SK-N-SH treated with all-trans-retinoic acid at 6 μM for 48 hours (cell line): Measurements from ENCODE around the gene SPOP.

Experiments
- ATAC-seq: fragments of 200-7000 bp; cut with Tn5 transposase; 3 replicates; pipeline ENCODE4 v1.9.1; 2020; ENCODE audit warnings: mild to moderate bottlenecking, moderate library complexity
- ARNTL ChIP-seq: fragments of 450-650 bp; formaldehyde crosslinking; IDR thresholded peaks from 2 replicates; pipeline ENCODE4 v1.5.0; 2020; ENCODE audit warnings: low read depth, mild to moderate bottlenecking, moderate library complexity, borderline replicate concordance
- BACH2 ChIP-seq: fragments of 250-450 bp; sonication (Bioruptor Pico); IDR thresholded peaks from 2 replicates; pipeline ENCODE4 v1.9.0; 2021; ENCODE audit warnings: mild to moderate bottlenecking, borderline replicate concordance
- CSDC2 ChIP-seq: fragments of 250-450 bp; sonication (Bioruptor Pico); IDR thresholded peaks from 2 replicates; pipeline ENCODE4 v1.5.0; 2020; ENCODE audit warnings: mild to moderate bottlenecking, moderate library complexity
- ESRRG ChIP-seq: fragments of 250-450 bp; sonication (Bioruptor Pico); IDR thresholded peaks from 2 replicates; pipeline ENCODE4 v1.6.1; 2021; ENCODE audit warnings: mild to moderate bottlenecking
- GLIS3 ChIP-seq: fragments of 250-450 bp; sonication (Bioruptor Pico); IDR thresholded peaks from 2 replicates; pipeline ENCODE4 v1.5.0; 2020; ENCODE audit warnings: mild to moderate bottlenecking, moderate library complexity
- ISL1 ChIP-seq: fragments of 250-450 bp; sonication (Bioruptor Pico); IDR thresholded peaks from 2 replicates; pipeline ENCODE4 v2.1.2; 2022; ENCODE audit warnings: mild to moderate bottlenecking, moderate library complexity
- OSR1 ChIP-seq: fragments of 250-450 bp; sonication (Bioruptor Pico); IDR thresholded peaks from 2 replicates; pipeline ENCODE4 v1.8.0; 2022; ENCODE audit warnings: moderate library complexity, mild to moderate bottlenecking, inconsistent platforms
- PPARA ChIP-seq: fragments of 250-450 bp; sonication (Bioruptor Pico); IDR thresholded peaks from 2 replicates; pipeline ENCODE4 v1.5.0; 2020; ENCODE audit warnings: mild to moderate bottlenecking, borderline replicate concordance
- RARB ChIP-seq: fragments of 250-450 bp; sonication (Bioruptor Pico); IDR thresholded peaks from 2 replicates; pipeline ENCODE4 v1.8.0; 2021; ENCODE audit warnings: mild to moderate bottlenecking, moderate library complexity
- SNAI2 ChIP-seq: fragments of 250-450 bp; sonication (Bioruptor Pico); IDR thresholded peaks from 2 replicates; pipeline ENCODE4 v1.5.0; 2020; ENCODE audit warnings: mild to moderate bottlenecking, moderate library complexity
- TCF4 ChIP-seq: fragments of 250-450 bp; sonication (Bioruptor Pico); IDR thresholded peaks from 2 replicates; pipeline ENCODE4 v1.8.0; 2021; ENCODE audit warnings: mild to moderate bottlenecking, moderate library complexity, borderline replicate concordance
- TOX ChIP-seq: fragments of 250-450 bp; sonication (Bioruptor Pico); IDR thresholded peaks from 2 replicates; pipeline ENCODE4 v1.8.0; 2021; ENCODE audit warnings: mild to moderate bottlenecking, moderate library complexity, borderline replicate concordance
- ZC3H10 ChIP-seq: fragments of 250-450 bp; sonication (Bioruptor Pico); IDR thresholded peaks from 2 replicates; pipeline ENCODE4 v1.5.1; 2021; ENCODE audit warnings: mild to moderate bottlenecking, moderate library complexity
- ZFP3 ChIP-seq: fragments of 250-450 bp; sonication (Bioruptor Pico); IDR thresholded peaks from 2 replicates; pipeline ENCODE4 v1.5.0; 2020; ENCODE audit warnings: mild to moderate bottlenecking, moderate library complexity
- ZFP30 ChIP-seq: fragments of 450-650 bp; formaldehyde crosslinking; IDR thresholded peaks from 2 replicates; pipeline ENCODE4 v1.5.0; 2022; ENCODE audit warnings: mild to moderate bottlenecking, moderate library complexity
- ZNF565 ChIP-seq: fragments of 450-650 bp; formaldehyde crosslinking; conservative IDR thresholded peaks from 2 replicates; pipeline ENCODE4 v1.5.0; 2020; ENCODE audit warnings: low read depth, mild to moderate bottlenecking, moderate library complexity
- ZNF70 ChIP-seq: fragments of 450-650 bp; formaldehyde crosslinking; IDR thresholded peaks from 2 replicates; pipeline ENCODE4 v1.5.0; 2020; ENCODE audit warnings: mild to moderate bottlenecking, moderate library complexity
- ZNF8 ChIP-seq: fragments of 450-650 bp; formaldehyde crosslinking; IDR thresholded peaks from 2 replicates; pipeline ENCODE4 v1.5.0; 2020; ENCODE audit warnings: mild to moderate bottlenecking, moderate library complexity
- TF ChIP-seq, protein P1 (sequence below): fragments of 250-450 bp; sonication (Bioruptor Pico); IDR thresholded peaks from 2 replicates; pipeline ENCODE4 v1.8.0; 2020; ENCODE audit warnings: mild to moderate bottlenecking, moderate library complexity, borderline replicate concordance
- TF ChIP-seq, protein P2 (sequence below): fragments of 250-450 bp; sonication (Bioruptor Pico); IDR thresholded peaks from 2 replicates; pipeline ENCODE4 v1.5.1; 2020; ENCODE audit warnings: low read depth, mild to moderate bottlenecking, moderate library complexity
- TF ChIP-seq, protein P3 (sequence below): fragments of 250-450 bp; sonication (Bioruptor Pico); IDR thresholded peaks from 2 replicates; pipeline ENCODE4 v1.8.0; 2021; ENCODE audit warnings: low read depth, mild to moderate bottlenecking, moderate library complexity, borderline replicate concordance
- TF ChIP-seq, protein P4 (sequence below): fragments of 250-450 bp; sonication (Bioruptor Pico); IDR thresholded peaks from 2 replicates; pipeline ENCODE4 v1.5.1; 2021; ENCODE audit warnings: mild to moderate bottlenecking, moderate library complexity
- TF ChIP-seq, protein P5 (sequence below): fragments of 250-450 bp; sonication (Bioruptor Pico); IDR thresholded peaks from 2 replicates; pipeline ENCODE4 v1.5.0; 2020; ENCODE audit warnings: mild to moderate bottlenecking, moderate library complexity

SPOP gene

DNA sequence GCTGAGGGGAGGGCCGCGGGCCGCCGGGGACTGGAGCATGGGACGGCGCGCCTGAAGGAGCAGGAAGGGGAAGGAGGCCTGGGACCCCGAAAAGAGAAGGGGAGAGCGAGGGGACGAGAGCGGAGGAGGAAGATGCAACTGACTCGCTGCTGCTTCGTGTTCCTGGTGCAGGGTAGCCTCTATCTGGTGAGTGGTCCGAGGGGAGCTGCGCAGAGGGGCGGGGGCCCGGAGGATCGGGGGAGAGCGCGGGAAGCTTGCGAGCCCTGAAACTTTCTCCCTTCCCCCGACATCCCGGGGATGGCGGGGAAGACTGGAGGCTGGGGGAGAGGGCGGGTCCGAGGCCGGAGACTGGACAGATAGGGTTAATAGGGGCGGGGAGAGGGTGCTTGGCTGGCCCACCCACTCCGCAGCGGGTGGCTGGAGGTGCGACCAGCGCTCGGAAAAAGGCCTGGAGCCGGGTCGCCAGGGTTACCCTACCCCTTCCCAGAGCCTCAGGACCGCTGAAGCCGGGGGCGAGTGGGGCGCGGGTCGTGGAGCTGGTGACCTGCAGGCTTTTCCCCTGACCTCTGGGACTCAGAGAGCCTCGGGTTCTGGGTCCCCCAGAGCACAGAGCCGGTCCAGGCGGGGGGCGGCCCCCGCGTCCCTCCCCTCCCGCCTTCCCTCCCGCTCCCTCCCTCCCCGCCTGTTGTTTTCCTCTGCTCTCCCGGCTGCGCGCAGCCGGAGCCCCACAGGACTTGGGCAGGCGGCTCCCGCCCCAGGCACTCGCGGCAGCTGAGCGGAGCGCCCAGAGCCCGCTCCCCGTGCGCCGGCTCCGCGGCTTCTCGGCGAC, 101.6 kb downstream of the SPOP start:
- TF ChIP-seq, protein P1, sequence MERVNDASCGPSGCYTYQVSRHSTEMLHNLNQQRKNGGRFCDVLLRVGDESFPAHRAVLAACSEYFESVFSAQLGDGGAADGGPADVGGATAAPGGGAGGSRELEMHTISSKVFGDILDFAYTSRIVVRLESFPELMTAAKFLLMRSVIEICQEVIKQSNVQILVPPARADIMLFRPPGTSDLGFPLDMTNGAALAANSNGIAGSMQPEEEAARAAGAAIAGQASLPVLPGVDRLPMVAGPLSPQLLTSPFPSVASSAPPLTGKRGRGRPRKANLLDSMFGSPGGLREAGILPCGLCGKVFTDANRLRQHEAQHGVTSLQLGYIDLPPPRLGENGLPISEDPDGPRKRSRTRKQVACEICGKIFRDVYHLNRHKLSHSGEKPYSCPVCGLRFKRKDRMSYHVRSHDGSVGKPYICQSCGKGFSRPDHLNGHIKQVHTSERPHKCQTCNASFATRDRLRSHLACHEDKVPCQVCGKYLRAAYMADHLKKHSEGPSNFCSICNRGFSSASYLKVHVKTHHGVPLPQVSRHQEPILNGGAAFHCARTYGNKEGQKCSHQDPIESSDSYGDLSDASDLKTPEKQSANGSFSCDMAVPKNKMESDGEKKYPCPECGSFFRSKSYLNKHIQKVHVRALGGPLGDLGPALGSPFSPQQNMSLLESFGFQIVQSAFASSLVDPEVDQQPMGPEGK (CRISPR knock-in tag): no peak
- no peak for TF ChIP-seq ZNF8 (CRISPR knock-in tag)
- TF ChIP-seq ISL1 (CRISPR knock-in tag): no peak
- TF ChIP-seq CSDC2 (CRISPR knock-in tag): no peak
- TF ChIP-seq, protein P2, sequence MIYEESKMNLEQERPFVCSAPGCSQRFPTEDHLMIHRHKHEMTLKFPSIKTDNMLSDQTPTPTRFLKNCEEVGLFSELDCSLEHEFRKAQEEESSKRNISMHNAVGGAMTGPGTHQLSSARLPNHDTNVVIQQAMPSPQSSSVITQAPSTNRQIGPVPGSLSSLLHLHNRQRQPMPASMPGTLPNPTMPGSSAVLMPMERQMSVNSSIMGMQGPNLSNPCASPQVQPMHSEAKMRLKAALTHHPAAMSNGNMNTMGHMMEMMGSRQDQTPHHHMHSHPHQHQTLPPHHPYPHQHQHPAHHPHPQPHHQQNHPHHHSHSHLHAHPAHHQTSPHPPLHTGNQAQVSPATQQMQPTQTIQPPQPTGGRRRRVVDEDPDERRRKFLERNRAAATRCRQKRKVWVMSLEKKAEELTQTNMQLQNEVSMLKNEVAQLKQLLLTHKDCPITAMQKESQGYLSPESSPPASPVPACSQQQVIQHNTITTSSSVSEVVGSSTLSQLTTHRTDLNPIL (CRISPR knock-in tag): no peak
- no peak for TF ChIP-seq ZNF70
- TF ChIP-seq RARB (CRISPR knock-in tag): no peak
- TF ChIP-seq OSR1 (CRISPR knock-in tag): no peak
- TF ChIP-seq PPARA (CRISPR knock-in tag): no peak
- TF ChIP-seq ZC3H10: no peak
- TF ChIP-seq ESRRG: no peak
- peak; percentile 79 for ATAC-seq

DNA sequence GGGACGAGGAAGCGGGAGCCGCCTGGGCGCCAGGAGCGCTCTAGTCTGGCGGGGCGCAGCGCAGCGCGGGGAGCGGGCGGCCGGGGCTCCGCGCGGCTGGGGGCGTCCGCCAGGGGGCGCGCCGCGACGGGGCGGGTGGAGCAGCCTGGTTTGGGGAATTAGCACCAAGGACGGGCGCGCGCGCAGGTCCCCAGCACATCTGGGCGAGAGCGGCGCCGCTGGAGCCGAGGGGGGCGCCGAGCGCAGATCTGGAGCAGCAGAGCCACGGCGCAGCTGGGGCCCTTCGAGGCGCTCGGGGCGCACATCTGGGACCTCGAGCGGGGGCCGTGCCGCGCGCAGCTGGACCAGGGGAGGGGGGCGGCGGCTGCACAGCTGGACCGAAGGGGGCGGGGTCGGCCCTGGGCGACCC, 102.2 kb downstream of the SPOP start, which contains the start of gene NXPH3:
Gene NXPH3, plus strand, starts transcription at position 193 of the 409 bp plus-strand sequence. CDS start 349 bp downstream, outside the sequence.
- peak; percentile 40 for ATAC-seq
- no peak for TF ChIP-seq TOX (CRISPR knock-in tag)
- no peak for TF ChIP-seq ZNF70
- no peak for TF ChIP-seq ZFP30
- no peak for TF ChIP-seq ZNF8 (CRISPR knock-in tag)
- TF ChIP-seq, protein P3, sequence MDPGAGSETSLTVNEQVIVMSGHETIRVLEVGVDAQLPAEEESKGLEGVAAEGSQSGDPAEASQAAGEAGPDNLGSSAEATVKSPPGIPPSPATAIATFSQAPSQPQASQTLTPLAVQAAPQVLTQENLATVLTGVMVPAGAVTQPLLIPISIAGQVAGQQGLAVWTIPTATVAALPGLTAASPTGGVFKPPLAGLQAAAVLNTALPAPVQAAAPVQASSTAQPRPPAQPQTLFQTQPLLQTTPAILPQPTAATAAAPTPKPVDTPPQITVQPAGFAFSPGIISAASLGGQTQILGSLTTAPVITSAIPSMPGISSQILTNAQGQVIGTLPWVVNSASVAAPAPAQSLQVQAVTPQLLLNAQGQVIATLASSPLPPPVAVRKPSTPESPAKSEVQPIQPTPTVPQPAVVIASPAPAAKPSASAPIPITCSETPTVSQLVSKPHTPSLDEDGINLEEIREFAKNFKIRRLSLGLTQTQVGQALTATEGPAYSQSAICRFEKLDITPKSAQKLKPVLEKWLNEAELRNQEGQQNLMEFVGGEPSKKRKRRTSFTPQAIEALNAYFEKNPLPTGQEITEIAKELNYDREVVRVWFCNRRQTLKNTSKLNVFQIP (CRISPR knock-in tag): no peak
- no peak for TF ChIP-seq BACH2 (CRISPR knock-in tag)
- TF ChIP-seq ESRRG: no peak
- no peak for TF ChIP-seq GLIS3 (CRISPR knock-in tag)
- no peak for TF ChIP-seq RARB (CRISPR knock-in tag)
- no peak for TF ChIP-seq ZFP3
- TF ChIP-seq PPARA (CRISPR knock-in tag): no peak
- TF ChIP-seq ARNTL (CRISPR knock-in tag): no peak
- no peak for TF ChIP-seq TCF4 (CRISPR knock-in tag)
- no peak for TF ChIP-seq ZC3H10
- TF ChIP-seq, protein P1 (CRISPR knock-in tag): no peak
- TF ChIP-seq SNAI2 (CRISPR knock-in tag): no peak
- TF ChIP-seq, protein P4, sequence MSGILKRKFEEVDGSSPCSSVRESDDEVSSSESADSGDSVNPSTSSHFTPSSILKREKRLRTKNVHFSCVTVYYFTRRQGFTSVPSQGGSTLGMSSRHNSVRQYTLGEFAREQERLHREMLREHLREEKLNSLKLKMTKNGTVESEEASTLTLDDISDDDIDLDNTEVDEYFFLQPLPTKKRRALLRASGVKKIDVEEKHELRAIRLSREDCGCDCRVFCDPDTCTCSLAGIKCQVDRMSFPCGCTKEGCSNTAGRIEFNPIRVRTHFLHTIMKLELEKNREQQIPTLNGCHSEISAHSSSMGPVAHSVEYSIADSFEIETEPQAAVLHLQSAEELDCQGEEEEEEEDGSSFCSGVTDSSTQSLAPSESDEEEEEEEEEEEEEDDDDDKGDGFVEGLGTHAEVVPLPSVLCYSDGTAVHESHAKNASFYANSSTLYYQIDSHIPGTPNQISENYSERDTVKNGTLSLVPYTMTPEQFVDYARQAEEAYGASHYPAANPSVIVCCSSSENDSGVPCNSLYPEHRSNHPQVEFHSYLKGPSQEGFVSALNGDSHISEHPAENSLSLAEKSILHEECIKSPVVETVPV (CRISPR knock-in tag): no peak
- TF ChIP-seq, protein P5, sequence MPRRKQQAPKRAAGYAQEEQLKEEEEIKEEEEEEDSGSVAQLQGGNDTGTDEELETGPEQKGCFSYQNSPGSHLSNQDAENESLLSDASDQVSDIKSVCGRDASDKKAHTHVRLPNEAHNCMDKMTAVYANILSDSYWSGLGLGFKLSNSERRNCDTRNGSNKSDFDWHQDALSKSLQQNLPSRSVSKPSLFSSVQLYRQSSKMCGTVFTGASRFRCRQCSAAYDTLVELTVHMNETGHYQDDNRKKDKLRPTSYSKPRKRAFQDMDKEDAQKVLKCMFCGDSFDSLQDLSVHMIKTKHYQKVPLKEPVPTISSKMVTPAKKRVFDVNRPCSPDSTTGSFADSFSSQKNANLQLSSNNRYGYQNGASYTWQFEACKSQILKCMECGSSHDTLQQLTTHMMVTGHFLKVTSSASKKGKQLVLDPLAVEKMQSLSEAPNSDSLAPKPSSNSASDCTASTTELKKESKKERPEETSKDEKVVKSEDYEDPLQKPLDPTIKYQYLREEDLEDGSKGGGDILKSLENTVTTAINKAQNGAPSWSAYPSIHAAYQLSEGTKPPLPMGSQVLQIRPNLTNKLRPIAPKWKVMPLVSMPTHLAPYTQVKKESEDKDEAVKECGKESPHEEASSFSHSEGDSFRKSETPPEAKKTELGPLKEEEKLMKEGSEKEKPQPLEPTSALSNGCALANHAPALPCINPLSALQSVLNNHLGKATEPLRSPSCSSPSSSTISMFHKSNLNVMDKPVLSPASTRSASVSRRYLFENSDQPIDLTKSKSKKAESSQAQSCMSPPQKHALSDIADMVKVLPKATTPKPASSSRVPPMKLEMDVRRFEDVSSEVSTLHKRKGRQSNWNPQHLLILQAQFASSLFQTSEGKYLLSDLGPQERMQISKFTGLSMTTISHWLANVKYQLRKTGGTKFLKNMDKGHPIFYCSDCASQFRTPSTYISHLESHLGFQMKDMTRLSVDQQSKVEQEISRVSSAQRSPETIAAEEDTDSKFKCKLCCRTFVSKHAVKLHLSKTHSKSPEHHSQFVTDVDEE (CRISPR knock-in tag): no peak
- no peak for TF ChIP-seq ZNF565
